GM20000 (cell line): ENCODE measurements around the gene CAMTA1.

ENCODE experiments used
- DNase-seq: peaks from one replicate; pipeline ENCODE4 v3.0.0; 2012; ENCODE audit warnings: low spot score
- CTCF ChIP-seq: IDR thresholded peaks from 2 replicates; pipeline ENCODE4 v1.5.1; 2012; ENCODE audit warnings: mild to moderate bottlenecking, control low read depth; ENCODE audit errors: extremely low read depth, missing control alignments

Gene CAMTA1

GRCh38 chr1:7063981-7064380, 278.7 kb downstream of the CAMTA1 start:
- DNase-seq, result no peak
- TF ChIP-seq CTCF, result no peak

GRCh38 chr1:7068552-7068951, 283.3 kb downstream of the CAMTA1 start:
- TF ChIP-seq CTCF, result no peak
- DNase-seq, result no peak

DNA sequence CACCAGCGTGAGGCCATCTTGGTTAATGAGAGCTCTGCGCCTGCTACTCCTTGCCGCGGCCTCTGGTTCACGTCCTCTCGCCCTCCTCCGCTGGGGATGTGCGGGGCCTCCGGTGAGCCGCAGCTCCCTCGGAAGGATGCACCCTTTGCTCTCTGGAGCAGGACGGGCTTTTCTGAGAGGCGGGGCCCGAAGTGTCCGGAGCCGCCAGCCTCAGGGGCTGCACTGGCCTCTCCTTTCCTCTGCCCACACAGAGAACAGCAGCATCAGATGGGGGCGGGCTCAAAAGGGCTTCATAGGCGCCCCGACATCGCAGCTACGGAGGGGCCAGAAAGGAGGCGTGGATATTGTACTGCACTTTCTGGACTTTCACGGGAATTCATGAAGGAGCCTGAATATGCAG, 284.7 kb downstream of the CAMTA1 start:
- TF ChIP-seq CTCF, result no peak
- peak; percentile 11 for DNase-seq

GRCh38 chr1:7070389-7071029, 285.3 kb downstream of the CAMTA1 start:
- peak; percentile 84 for TF ChIP-seq CTCF
- peak; percentile 83 for DNase-seq

DNA sequence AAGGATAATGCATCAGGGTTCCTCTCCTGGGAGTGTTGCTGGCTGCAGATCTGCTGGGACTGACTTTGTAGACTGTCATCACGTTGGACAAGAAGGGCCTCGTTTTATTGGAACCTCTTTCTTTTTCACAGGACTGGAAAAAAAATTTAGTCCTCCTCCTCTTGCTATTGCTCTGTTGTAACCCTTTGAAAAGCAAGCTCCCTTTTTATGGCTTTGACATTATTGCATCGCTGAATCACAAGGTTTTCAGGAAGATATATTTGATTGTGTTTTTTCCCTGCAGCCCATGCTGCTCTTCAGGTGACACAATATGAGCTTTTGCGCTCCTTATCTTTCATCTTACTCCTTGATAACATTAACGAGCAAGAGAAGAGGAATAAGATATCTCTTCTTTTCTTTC, 290.9 kb downstream of the CAMTA1 start:
- TF ChIP-seq CTCF, result no peak
- no peak for DNase-seq

GRCh38 chr1:7076572-7076971, 291.3 kb downstream of the CAMTA1 start:
- no peak for TF ChIP-seq CTCF
- no peak for DNase-seq

- DNase-seq, result no peak
- no peak for TF ChIP-seq CTCF
These were observed 291.9 kb downstream of the CAMTA1 start for GRCh38 chr1:7077136-7077535.
